HEK293 (cell line): ENCODE results near the gene IFNA7.
"Not testable (repeated sequence)": the region's sequence is repeated elsewhere in the genome, so short reads cannot be mapped to it uniquely, and the experiment has no call there.

Experiments used
- CTCF ChIA-PET: fragments of 350-600 bp; formaldehyde crosslinking; extraction: SDS; loops from one replicate; lab custom pipeline; 2021; ENCODE audit warnings: antibody characterized with exemption; lab: Yijun Ruan, JAX
- POLR2A ChIA-PET: fragments of 300-600 bp; formaldehyde crosslinking; extraction: SDS; loops from one replicate; lab custom pipeline; 2020; ENCODE audit warnings: antibody characterized with exemption, inconsistent platforms; lab: Yijun Ruan, JAX
- H3K27ac ChIP-seq: fragments of 200-500 bp; sonication (Bioruptor generic); 2 replicates; pipeline ENCODE4 v1.5.1; 2014; ENCODE audit warnings: low read depth, low read length, control low read depth, inconsistent platforms; ENCODE audit errors: extremely low read depth
- H3K36me3 ChIP-seq, 2 experiments: fragments of 200-500 bp in 1 of 2; sonication (Bioruptor generic) in 1 of 2; 1 replicate in 1 of 2; 2 replicates in 1 of 2; pipeline ENCODE4 v1.5.1; 2014 to 2017; ENCODE audit warnings: inconsistent platforms in 2 of 2, low read length in 2 of 2; ENCODE audit not compliant: control insufficient read depth in 2 of 2, insufficient read depth in 1 of 2
- H3K4me1 ChIP-seq: fragments of 200-500 bp; sonication (Bioruptor generic); 2 replicates; pipeline ENCODE4 v1.5.1; 2014; ENCODE audit warnings: mild to moderate bottlenecking, low read length, inconsistent platforms; ENCODE audit not compliant: control insufficient read depth, insufficient read depth
- H3K4me3 ChIP-seq: 2 replicates; pipeline ENCODE4 v1.5.1; 2011; ENCODE audit warnings: low read depth, mild to moderate bottlenecking, control low read depth, low read length, moderate library complexity
- H3K9me3 ChIP-seq: fragments of 200-500 bp; sonication (Bioruptor generic); 2 replicates; pipeline ENCODE4 v1.5.1; 2014; ENCODE audit warnings: low read depth, low read length, inconsistent platforms; ENCODE audit not compliant: control insufficient read depth, insufficient read depth
- KLF9 ChIP-seq: fragments of 450-650 bp; formaldehyde crosslinking; IDR thresholded peaks from 2 replicates; pipeline ENCODE4 v1.5.1; 2016; ENCODE audit warnings: missing biosample characterization, missing genetic modification characterization, low read depth
- SCRT1 ChIP-seq: fragments of 450-650 bp; formaldehyde crosslinking; IDR thresholded peaks from 2 replicates; pipeline ENCODE4 v1.5.1; 2016; ENCODE audit warnings: missing biosample characterization, missing genetic modification characterization, borderline replicate concordance
- TCF7L2 ChIP-seq: IDR thresholded peaks from 2 replicates; pipeline ENCODE4 v1.6.1; 2011; ENCODE audit warnings: low read depth, mild to moderate bottlenecking, inconsistent platforms, low read length, moderate library complexity, borderline replicate concordance
- WT1 ChIP-seq: fragments of 450-650 bp; formaldehyde crosslinking; IDR thresholded peaks from 2 replicates; pipeline ENCODE4 v1.5.1; 2016; ENCODE audit warnings: missing biosample characterization, missing genetic modification characterization
- ZBTB17 ChIP-seq: fragments of 450-650 bp; formaldehyde crosslinking; IDR thresholded peaks from 2 replicates; pipeline ENCODE4 v1.5.1; 2016; ENCODE audit warnings: missing biosample characterization, missing genetic modification characterization
- ZIC2 ChIP-seq: fragments of 450-650 bp; formaldehyde crosslinking; IDR thresholded peaks from 2 replicates; pipeline ENCODE4 v1.5.1; 2016; ENCODE audit warnings: missing biosample characterization, missing genetic modification characterization
- ZNF146 ChIP-seq: fragments of 450-650 bp; formaldehyde crosslinking; IDR thresholded peaks from 2 replicates; pipeline ENCODE4 v1.5.1; 2016; ENCODE audit warnings: missing biosample characterization, missing genetic modification characterization
- ZNF394 ChIP-seq: fragments of 450-650 bp; formaldehyde crosslinking; IDR thresholded peaks from 2 replicates; pipeline ENCODE4 v1.5.1; 2016; ENCODE audit warnings: missing biosample characterization, missing genetic modification characterization, mild to moderate bottlenecking, moderate library complexity, borderline replicate concordance
- ZNF473 ChIP-seq: fragments of 450-650 bp; formaldehyde crosslinking; IDR thresholded peaks from 2 replicates; pipeline ENCODE4 v1.5.1; 2017; ENCODE audit warnings: missing biosample characterization, missing genetic modification characterization
- ZNF514 ChIP-seq: fragments of 450-650 bp; formaldehyde crosslinking; IDR thresholded peaks from 2 replicates; pipeline ENCODE4 v1.5.1; 2016; ENCODE audit warnings: missing biosample characterization, missing genetic modification characterization
- ZNF555 ChIP-seq: fragments of 450-650 bp; formaldehyde crosslinking; conservative IDR thresholded peaks from 2 replicates; pipeline ENCODE4 v1.5.1; 2017; ENCODE audit warnings: missing biosample characterization, mild to moderate bottlenecking, missing genetic modification characterization, inconsistent platforms
- ZNF670 ChIP-seq: fragments of 450-650 bp; formaldehyde crosslinking; IDR thresholded peaks from 2 replicates; pipeline ENCODE4 v1.5.1; 2016; ENCODE audit warnings: missing biosample characterization, missing genetic modification characterization, low read depth
- ZNF707 ChIP-seq: fragments of 450-650 bp; formaldehyde crosslinking; IDR thresholded peaks from 2 replicates; pipeline ENCODE4 v1.5.1; 2016; ENCODE audit warnings: missing biosample characterization, missing genetic modification characterization
- TF ChIP-seq, protein P1 (sequence below): fragments of 450-650 bp; formaldehyde crosslinking; IDR thresholded peaks from 2 replicates; pipeline ENCODE4 v1.5.1; 2017; ENCODE audit warnings: missing biosample characterization, missing genetic modification characterization
- TF ChIP-seq, protein P2 (sequence below): IDR thresholded peaks from 2 replicates; pipeline ENCODE4 v1.6.1; 2011; ENCODE audit warnings: mild to moderate bottlenecking, low read depth, low read length, borderline replicate concordance
- TF ChIP-seq, protein P3 (sequence below): fragments of 450-650 bp; formaldehyde crosslinking; IDR thresholded peaks from 2 replicates; pipeline ENCODE4 v1.5.1; 2017; ENCODE audit warnings: missing biosample characterization, missing genetic modification characterization
- TF ChIP-seq, protein P4 (sequence below): fragments of 450-650 bp; formaldehyde crosslinking; IDR thresholded peaks from 2 replicates; pipeline ENCODE4 v1.5.1; 2016; ENCODE audit warnings: missing biosample characterization, missing genetic modification characterization

IFNA7 gene

DNA sequence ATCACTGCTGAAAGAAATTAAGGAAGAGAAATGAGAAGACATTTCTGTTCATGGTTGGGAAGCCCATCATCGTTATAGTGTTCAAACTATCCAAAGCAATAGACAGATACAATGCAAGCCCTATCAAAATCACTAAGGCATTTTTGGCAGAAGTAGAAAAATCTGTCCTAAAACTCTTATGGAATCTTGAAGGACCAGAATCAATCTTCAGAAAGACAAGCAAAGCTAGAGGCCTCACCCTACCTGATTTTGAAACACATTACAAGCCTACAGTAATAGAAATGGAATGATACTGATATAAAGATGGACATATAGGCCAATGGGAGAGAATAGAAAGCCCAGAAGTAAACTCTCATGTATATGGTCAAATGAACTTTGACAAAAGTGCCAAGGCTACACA is 30.7 kb downstream of the IFNA7 start:
- TF ChIP-seq SCRT1 (tag by site-specific recombination) (no peak), ZIC2 (tag by site-specific recombination) (no peak)
- H3K4me3 ChIP-seq: no peak overlapping the region
- H3K36me3 ChIP-seq: no peaks in the 10 kb centered on the region
- ChIA-PET POLR2A (no interaction called here), CTCF (interaction anchor here (0.6 kb wide), 1 partner anchor 17 kb away, joined by 3 read pairs; no protein-coding TSS in a partner anchor)
- H3K9me3 ChIP-seq: no peaks in the 10 kb centered on the region
- no peaks in the 10 kb centered on the region for H3K4me1 ChIP-seq
- H3K27ac ChIP-seq: no peak overlapping the region

DNA sequence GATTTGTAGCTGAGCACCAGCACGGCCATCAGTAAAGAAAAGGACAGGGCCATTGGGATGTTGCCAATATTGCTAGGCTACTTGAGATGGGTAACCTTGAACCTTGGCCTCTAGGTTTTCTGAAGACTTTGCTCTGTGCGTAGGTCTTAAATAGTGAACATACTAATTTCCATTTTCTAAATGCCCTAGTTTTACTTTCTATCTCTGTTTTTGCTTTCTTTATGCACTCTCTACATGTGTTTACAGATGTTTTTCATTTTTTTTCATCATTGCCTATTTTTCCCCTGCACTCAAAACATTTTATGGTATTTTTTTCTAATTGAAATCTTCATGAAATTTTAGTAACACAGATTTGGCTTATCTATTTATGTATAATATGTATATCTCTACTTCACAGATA is 35.4 kb downstream of the IFNA7 start, which contains the start of gene IFNA21:
TSS of gene IFNA21 (minus strand) at position 101 of the 400 bp plus-strand sequence. CDS start at position 53, 48 bp downstream.
- CTCF ChIA-PET: interaction anchor here (0.7 to 1.1 kb wide), 2 partner anchors 17 to 301 kb away, joined by 3 to 4 read pairs; no protein-coding TSS in a partner anchor
- H3K9me3 ChIP-seq, H3K4me3 ChIP-seq, POLR2A ChIA-PET, H3K27ac ChIP-seq, H3K36me3 ChIP-seq, H3K4me1 ChIP-seq: not testable (repeated sequence)

DNA sequence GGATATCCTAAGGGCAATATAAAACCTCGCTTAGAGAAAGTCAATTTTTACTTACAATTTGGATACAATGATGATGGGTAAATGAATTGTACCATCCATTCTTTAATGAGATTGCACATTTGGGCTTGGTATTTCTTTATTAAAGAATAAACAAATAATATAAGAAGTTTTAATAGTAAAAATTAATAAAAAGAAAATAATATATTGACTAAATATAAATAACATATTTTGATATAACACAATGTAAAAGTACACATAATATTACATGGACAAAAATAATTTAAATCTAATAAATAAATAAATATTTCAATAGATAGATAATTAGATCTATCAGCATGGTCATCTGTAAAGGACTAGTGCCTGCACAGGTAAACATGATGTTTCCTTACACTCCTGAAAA is 36.5 kb downstream of the IFNA7 start:
- POLR2A ChIA-PET: no interaction called here
- Histone ChIP-seq H3K4me3 (no peak overlapping the region), H3K36me3 (no peaks in the 10 kb centered on the region), H3K27ac (no peak overlapping the region), H3K9me3 (no peaks in the 10 kb centered on the region), H3K4me1 (no peaks in the 10 kb centered on the region)
- TF ChIP-seq, protein P1, sequence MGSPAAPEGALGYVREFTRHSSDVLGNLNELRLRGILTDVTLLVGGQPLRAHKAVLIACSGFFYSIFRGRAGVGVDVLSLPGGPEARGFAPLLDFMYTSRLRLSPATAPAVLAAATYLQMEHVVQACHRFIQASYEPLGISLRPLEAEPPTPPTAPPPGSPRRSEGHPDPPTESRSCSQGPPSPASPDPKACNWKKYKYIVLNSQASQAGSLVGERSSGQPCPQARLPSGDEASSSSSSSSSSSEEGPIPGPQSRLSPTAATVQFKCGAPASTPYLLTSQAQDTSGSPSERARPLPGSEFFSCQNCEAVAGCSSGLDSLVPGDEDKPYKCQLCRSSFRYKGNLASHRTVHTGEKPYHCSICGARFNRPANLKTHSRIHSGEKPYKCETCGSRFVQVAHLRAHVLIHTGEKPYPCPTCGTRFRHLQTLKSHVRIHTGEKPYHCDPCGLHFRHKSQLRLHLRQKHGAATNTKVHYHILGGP (tag by site-specific recombination): no peak
- TF ChIP-seq ZBTB17 (tag by site-specific recombination): no peak
- TF ChIP-seq, protein P2, sequence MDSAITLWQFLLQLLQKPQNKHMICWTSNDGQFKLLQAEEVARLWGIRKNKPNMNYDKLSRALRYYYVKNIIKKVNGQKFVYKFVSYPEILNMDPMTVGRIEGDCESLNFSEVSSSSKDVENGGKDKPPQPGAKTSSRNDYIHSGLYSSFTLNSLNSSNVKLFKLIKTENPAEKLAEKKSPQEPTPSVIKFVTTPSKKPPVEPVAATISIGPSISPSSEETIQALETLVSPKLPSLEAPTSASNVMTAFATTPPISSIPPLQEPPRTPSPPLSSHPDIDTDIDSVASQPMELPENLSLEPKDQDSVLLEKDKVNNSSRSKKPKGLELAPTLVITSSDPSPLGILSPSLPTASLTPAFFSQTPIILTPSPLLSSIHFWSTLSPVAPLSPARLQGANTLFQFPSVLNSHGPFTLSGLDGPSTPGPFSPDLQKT: no peak
- no peak for TF ChIP-seq ZNF394 (tag by site-specific recombination)
- no peak for TF ChIP-seq ZNF146
- TF ChIP-seq KLF9 (tag by site-specific recombination): no peak
- TF ChIP-seq ZNF670 (tag by site-specific recombination): no peak
- TF ChIP-seq, protein P3, sequence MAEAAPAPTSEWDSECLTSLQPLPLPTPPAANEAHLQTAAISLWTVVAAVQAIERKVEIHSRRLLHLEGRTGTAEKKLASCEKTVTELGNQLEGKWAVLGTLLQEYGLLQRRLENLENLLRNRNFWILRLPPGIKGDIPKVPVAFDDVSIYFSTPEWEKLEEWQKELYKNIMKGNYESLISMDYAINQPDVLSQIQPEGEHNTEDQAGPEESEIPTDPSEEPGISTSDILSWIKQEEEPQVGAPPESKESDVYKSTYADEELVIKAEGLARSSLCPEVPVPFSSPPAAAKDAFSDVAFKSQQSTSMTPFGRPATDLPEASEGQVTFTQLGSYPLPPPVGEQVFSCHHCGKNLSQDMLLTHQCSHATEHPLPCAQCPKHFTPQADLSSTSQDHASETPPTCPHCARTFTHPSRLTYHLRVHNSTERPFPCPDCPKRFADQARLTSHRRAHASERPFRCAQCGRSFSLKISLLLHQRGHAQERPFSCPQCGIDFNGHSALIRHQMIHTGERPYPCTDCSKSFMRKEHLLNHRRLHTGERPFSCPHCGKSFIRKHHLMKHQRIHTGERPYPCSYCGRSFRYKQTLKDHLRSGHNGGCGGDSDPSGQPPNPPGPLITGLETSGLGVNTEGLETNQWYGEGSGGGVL (tag by site-specific recombination): no peak
- TF ChIP-seq ZNF514 (tag by site-specific recombination): no peak
- TF ChIP-seq, protein P4, sequence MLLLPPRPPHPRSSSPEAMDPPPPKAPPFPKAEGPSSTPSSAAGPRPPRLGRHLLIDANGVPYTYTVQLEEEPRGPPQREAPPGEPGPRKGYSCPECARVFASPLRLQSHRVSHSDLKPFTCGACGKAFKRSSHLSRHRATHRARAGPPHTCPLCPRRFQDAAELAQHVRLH (tag by site-specific recombination): no peak
- TF ChIP-seq TCF7L2: no peak
- no peak for TF ChIP-seq WT1
- TF ChIP-seq ZNF555 (tag by site-specific recombination): no peak
- no peak for TF ChIP-seq ZNF707 (tag by site-specific recombination)
- no peak for TF ChIP-seq ZNF473
- CTCF ChIA-PET: no interaction called here
